A549 (cell line): Measurements from ENCODE around the gene RASL10B. TPM values are rescaled to one million over a fixed set of nuclear protein-coding genes. Genes with fewer than 3 reads are reported as not detected.

Experiments used
- ATAC-seq, 2 experiments: fragments of 200-7000 bp in 1 of 2; fragments of >200 bp in 1 of 2; cut with Nextera tagmentation in 1 of 2; cut with Tn5 transposase in 1 of 2; 3 replicates each; pipeline versions ENCODE4 v1.8.0 to v1.9.1; 2018 to 2020; ENCODE audit warnings: mild to moderate bottlenecking in 1 of 2, moderate library complexity in 1 of 2
- CTCF ChIA-PET: fragments of 300-600 bp; sonication (Branson Sonifier 250); formaldehyde crosslinking; extraction: SDS; loops from one replicate; lab custom pipeline; 2021; ENCODE audit warnings: antibody characterized with exemption, inconsistent platforms; lab: Yijun Ruan, JAX
- POLR2A ChIA-PET: fragments of 350-600 bp; formaldehyde crosslinking; extraction: SDS; loops from one replicate; lab custom pipeline; 2021; ENCODE audit warnings: antibody characterized with exemption, inconsistent platforms; lab: Yijun Ruan, JAX
- DNase-seq, 2 experiments: peaks; one replicate each; pipeline versions ENCODE4 v3.0.0 to v3.0.0-alpha.2; 2011 to 2016; ENCODE audit warnings: low read depth in 1 of 2, low spot score in 1 of 2
- FAIRE-seq: peaks from 2 replicates; lab custom pipeline; 2011; peaks lifted over from hg19 to GRCh38; lab: Jason Lieb, UNC
- H3K27ac ChIP-seq, 2 experiments: fragments of >200 bp; sonication (Bioruptor Twin); formaldehyde crosslinking; 3 replicates each; pipeline ENCODE4 v1.5.1; 2016 to 2017
- H3K4me1 ChIP-seq: fragments of >200 bp; sonication (Bioruptor Twin); formaldehyde crosslinking; 3 replicates; pipeline ENCODE4 v1.6.1; 2016
- H3K4me2 ChIP-seq: fragments of >200 bp; sonication (Bioruptor Twin); formaldehyde crosslinking; 3 replicates; pipeline ENCODE4 v1.6.1; 2016
- H3K4me3 ChIP-seq: fragments of >200 bp; sonication (Bioruptor Twin); formaldehyde crosslinking; 3 replicates; pipeline ENCODE4 v1.5.1; 2016
- H3K9me3 ChIP-seq: fragments of >200 bp; sonication (Bioruptor Twin); formaldehyde crosslinking; 3 replicates; pipeline ENCODE4 v1.6.1; 2016
- CBX2 ChIP-seq: fragments of 200-600 bp; sonication (generic); IDR thresholded peaks from 2 replicates; pipeline ENCODE4 v1.6.1; 2016; ENCODE audit warnings: low read depth, mild to moderate bottlenecking, borderline replicate concordance
- CHD4 ChIP-seq: fragments of 200-600 bp; sonication (generic); IDR thresholded peaks from 2 replicates; pipeline ENCODE4 v1.6.1; 2016; ENCODE audit warnings: antibody characterized with exemption, mild to moderate bottlenecking, borderline replicate concordance
- FOSL2 ChIP-seq, 2 experiments: fragments of 450-650 bp in 1 of 2; fragments of >200 bp in 1 of 2; sonication (Bioruptor Twin) in 1 of 2; formaldehyde crosslinking; IDR thresholded peaks; 2 replicates each; pipeline versions ENCODE4 v1.5.0 to v1.6.1; 2016 to 2020; ENCODE audit warnings: mild to moderate bottlenecking in 1 of 2, moderate library complexity in 1 of 2
- FOXS1 ChIP-seq: fragments of 250-450 bp; sonication (Bioruptor Pico); IDR thresholded peaks from 2 replicates; pipeline ENCODE4 v1.5.0; 2020; ENCODE audit warnings: mild to moderate bottlenecking, moderate library complexity
- HEYL ChIP-seq: fragments of 250-450 bp; sonication (Bioruptor Pico); IDR thresholded peaks from 2 replicates; pipeline ENCODE4 v1.8.0; 2021; ENCODE audit warnings: mild to moderate bottlenecking, moderate library complexity
- HOXB5 ChIP-seq: fragments of 250-450 bp; sonication (Bioruptor Pico); IDR thresholded peaks from 2 replicates; pipeline ENCODE4 v1.5.0; 2020; ENCODE audit warnings: mild to moderate bottlenecking, moderate library complexity
- MAFK ChIP-seq: fragments of 450-650 bp; IDR thresholded peaks from 2 replicates; pipeline ENCODE4 v1.6.1; 2014; ENCODE audit not compliant: partially characterized antibody
- NFE2L2 ChIP-seq: fragments of 150-350 bp; conservative IDR thresholded peaks from 2 replicates; pipeline ENCODE4 v1.6.1; 2014; ENCODE audit warnings: low read length
- NR3C1 ChIP-seq: fragments of >200 bp; sonication (Bioruptor Twin); formaldehyde crosslinking; IDR thresholded peaks from 3 replicates; pipeline ENCODE4 v1.6.1; 2017
- PHF8 ChIP-seq: fragments of 200-600 bp; sonication (generic); IDR thresholded peaks from 2 replicates; pipeline ENCODE4 v1.6.1; 2016; ENCODE audit warnings: low read depth, mild to moderate bottlenecking, antibody characterized with exemption, moderate library complexity, borderline replicate concordance
- POLR2AphosphoS2 ChIP-seq: conservative IDR thresholded peaks from 2 replicates; pipeline ENCODE4 v1.6.1; 2012; ENCODE audit warnings: low read length, improper control_type of control experiment, inconsistent platforms
- SMC3 ChIP-seq: fragments of >200 bp; sonication (Bioruptor Twin); formaldehyde crosslinking; IDR thresholded peaks from 3 replicates; pipeline ENCODE4 v1.6.1; 2018; ENCODE audit warnings: inconsistent platforms
- WGBS: methylation state at CpG from one replicate; pipeline ENCODE4 v1.1.6; 2017; ENCODE audit errors: missing lambda C conversion rate; 5-methylcytosine and 5-hydroxymethylcytosine counted together
- polyA plus RNA-seq, 4 experiments: library from polyadenylated mRNA; depleted of rRNA in 3 of 4; stranded (reverse); fragments of >200 nt; fragmentation: RNase III in 1 of 4; extraction: RNeasy Plus Mini Kit Qiagen cat#74134 plus additional on column Dnase treatment in 1 of 4; gene quantifications; 2 replicates in 3 of 4; 3 replicates in 1 of 4; pipeline ENCODE4 v1.2.3, GENCODE V29; 2011 to 2017
- TF ChIP-seq, protein P1 (sequence below): IDR thresholded peaks from 2 replicates; pipeline ENCODE4 v1.6.1; 2012
- TF ChIP-seq, protein P2 (sequence below): fragments of 150-350 bp; IDR thresholded peaks from 2 replicates; pipeline ENCODE4 v1.6.1; 2014; ENCODE audit warnings: low read depth, mild to moderate bottlenecking, low read length
- TF ChIP-seq, protein P3 (sequence below): fragments of 250-450 bp; sonication (Bioruptor Pico); IDR thresholded peaks from 2 replicates; pipeline ENCODE4 v1.5.0; 2020; ENCODE audit warnings: low read depth, mild to moderate bottlenecking, moderate library complexity
- TF ChIP-seq, protein P4 (sequence below): fragments of 450-650 bp; IDR thresholded peaks from 2 replicates; pipeline ENCODE4 v1.6.1; 2014; ENCODE audit warnings: antibody characterized with exemption
- TF ChIP-seq, protein P5 (sequence below): IDR thresholded peaks from 2 replicates; pipeline ENCODE4 v1.6.1; 2012
- TF ChIP-seq, protein P6 (sequence below): fragments of >200 bp; sonication (Bioruptor Twin); formaldehyde crosslinking; IDR thresholded peaks from 2 replicates; pipeline ENCODE4 v1.6.1; 2016

The RASL10B gene
- polyA plus RNA-seq, 2 of the 4 experiments (the other 2 are of a cell fraction): 0.05 to 0.26 TPM

DNA sequence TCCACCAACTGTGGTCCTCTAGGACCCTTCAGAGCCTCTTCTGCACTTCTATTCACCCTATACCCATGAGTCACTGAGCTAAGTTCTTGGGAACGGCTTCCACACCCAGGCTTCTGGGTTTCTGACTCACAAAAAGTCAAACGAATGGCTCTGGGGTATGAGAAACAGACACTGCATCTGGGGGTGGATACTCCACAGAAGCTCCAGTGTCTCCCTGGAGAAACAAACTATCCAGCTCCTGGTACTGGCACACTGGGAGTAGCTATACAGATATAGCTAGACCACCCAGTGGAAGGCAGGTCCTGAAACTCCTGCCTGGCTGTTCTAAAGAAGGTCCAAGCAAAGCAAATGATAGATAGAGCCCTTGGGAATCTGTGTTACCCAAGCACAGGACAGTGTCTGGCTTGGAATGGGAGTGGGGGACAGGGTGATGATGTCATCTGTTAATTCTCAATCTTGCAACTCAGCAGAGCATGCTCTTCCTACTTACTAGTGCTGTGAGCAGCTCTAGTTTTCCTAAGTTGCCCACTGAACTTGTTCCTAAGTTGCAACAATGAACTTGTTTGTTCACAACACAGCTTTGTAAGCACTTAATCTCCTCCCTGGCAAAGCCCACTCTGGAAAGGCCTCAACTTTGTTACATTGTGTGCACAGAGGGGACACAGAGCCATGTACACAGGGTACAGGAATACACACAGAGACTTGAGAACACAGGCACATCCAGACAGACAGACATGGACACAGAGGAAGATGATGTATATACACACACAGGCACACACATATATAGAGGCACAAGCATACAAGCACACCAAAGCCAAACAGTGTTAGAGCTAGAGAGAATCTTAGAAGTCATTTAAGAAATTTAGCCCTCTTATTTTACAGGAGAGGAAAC, 57.3 kb downstream of the RASL10B start (continued):
- TF ChIP-seq, protein P1, sequence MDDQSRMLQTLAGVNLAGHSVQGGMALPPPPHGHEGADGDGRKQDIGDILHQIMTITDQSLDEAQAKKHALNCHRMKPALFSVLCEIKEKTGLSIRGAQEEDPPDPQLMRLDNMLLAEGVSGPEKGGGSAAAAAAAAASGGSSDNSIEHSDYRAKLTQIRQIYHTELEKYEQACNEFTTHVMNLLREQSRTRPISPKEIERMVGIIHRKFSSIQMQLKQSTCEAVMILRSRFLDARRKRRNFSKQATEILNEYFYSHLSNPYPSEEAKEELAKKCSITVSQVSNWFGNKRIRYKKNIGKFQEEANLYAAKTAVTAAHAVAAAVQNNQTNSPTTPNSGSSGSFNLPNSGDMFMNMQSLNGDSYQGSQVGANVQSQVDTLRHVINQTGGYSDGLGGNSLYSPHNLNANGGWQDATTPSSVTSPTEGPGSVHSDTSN: no peak

DNA sequence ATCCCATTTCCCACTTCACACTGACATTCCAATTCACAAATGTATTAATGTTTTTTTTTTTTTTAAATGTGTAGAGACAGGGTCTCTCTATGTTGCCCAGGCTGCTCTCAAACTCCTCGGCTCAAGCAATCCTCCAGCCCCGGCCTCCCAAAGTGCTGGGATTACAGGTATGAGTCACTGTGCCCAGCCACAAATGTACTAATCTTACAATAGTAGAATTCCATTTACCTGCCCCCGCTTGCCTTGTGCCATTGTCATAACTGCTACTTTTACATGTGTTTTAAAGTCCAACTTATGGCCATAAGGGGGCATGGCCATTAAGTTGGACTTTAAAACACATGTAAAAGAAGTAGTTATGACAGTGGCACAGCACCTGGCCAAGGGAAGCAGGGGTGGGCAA, 59.4 kb downstream of the RASL10B start:
- 84% methylated on average over 3 of the region's 3 CpGs for whole genome bisulfite sequencing
- no peak for TF ChIP-seq FOSL2 (IDR thresholded peaks at IDR 0.05)
- TF ChIP-seq FOSL2 (CRISPR knock-in tag; IDR thresholded peaks at IDR 0.05): 0 out of 2 replicates have a peak, but pooled peaks have one; percentile 16
- TF ChIP-seq POLR2AphosphoS2: no peak
- ChIA-PET POLR2A (no interaction called here), CTCF (interaction anchor here (10.3 to 30.3 kb wide), 2 partner anchors 16 to 22 kb away, joined by 170 to 2039 read pairs; partner anchors contain the start of genes C17orf50, GAS2L2 and TAF15)
- DNase-seq: no peak
- Histone ChIP-seq H3K4me2 (no peak overlapping the region), H3K4me1 (peaks cover 51% of the 10 kb centered on the region), H3K27ac (peak overlapping the region; percentile 0 to 53; a peak in 3 of 6 replicates), H3K9me3 (no peaks in the 10 kb centered on the region), H3K4me3 (no peak overlapping the region)
- ATAC-seq: no peak
- FAIRE-seq: no peak

DNA sequence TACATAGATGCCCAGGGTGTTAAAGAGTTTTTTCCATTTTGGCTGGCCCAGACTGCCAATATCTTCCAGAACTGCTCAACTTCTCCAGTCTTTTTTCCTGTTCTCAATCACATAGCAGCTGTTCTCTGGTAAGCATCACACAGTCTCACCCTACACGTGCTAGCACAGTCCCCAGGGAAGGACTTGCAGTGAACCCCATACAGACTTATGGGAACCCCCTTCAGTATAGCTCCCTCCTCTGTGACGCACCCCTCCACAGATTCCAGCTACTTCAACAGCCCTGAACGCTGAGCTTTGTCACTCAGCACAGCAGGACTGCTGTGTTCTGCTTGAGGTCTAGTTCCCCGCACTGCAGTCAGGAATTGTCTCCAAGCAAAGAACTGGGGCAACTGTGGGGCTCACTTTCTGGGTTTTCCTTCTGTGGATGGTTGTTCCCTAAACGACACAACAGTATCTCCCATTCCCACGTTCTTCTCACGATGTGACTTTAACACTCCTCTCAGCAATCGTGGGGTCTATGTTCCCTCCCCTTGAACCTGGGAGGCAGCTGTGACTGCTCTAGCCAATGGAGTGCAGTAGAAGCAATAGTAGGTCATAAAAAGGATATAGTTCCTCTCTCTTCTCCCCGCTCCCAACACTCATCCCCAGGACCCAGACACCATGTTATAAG, 60.4 kb downstream of the RASL10B start:
- no peak overlapping the region for H3K4me2 ChIP-seq
- ATAC-seq: no peak
- DNase-seq: no peak
- 70% methylated on average over 9 of the region's 9 CpGs for WGBS
- H3K27ac ChIP-seq: peak overlapping the region in 1 of 2 experiments; percentile 53; a peak in 3 of 6 replicates
- H3K4me1 ChIP-seq: peaks cover 44% of the 10 kb centered on the region
- POLR2A ChIA-PET: no interaction called here
- no peak for FAIRE-seq
- CTCF ChIA-PET: interaction anchor here (10.3 to 30.3 kb wide), 2 partner anchors 15 to 23 kb away, joined by 170 to 2039 read pairs; partner anchors contain the start of genes C17orf50, GAS2L2 and TAF15
- TF ChIP-seq, protein P2, sequence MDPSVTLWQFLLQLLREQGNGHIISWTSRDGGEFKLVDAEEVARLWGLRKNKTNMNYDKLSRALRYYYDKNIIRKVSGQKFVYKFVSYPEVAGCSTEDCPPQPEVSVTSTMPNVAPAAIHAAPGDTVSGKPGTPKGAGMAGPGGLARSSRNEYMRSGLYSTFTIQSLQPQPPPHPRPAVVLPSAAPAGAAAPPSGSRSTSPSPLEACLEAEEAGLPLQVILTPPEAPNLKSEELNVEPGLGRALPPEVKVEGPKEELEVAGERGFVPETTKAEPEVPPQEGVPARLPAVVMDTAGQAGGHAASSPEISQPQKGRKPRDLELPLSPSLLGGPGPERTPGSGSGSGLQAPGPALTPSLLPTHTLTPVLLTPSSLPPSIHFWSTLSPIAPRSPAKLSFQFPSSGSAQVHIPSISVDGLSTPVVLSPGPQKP: no peak
- TF ChIP-seq FOSL2 (IDR thresholded peaks at IDR 0.05): no peak
- TF ChIP-seq FOSL2 (CRISPR knock-in tag; IDR thresholded peaks at IDR 0.05): no peak
- TF ChIP-seq MAFK: no peak
- TF ChIP-seq NR3C1: no peak
- TF ChIP-seq CBX2: no peak
- TF ChIP-seq, protein P3, sequence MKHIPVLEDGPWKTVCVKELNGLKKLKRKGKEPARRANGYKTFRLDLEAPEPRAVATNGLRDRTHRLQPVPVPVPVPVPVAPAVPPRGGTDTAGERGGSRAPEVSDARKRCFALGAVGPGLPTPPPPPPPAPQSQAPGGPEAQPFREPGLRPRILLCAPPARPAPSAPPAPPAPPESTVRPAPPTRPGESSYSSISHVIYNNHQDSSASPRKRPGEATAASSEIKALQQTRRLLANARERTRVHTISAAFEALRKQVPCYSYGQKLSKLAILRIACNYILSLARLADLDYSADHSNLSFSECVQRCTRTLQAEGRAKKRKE: no peak
- TF ChIP-seq, protein P4, sequence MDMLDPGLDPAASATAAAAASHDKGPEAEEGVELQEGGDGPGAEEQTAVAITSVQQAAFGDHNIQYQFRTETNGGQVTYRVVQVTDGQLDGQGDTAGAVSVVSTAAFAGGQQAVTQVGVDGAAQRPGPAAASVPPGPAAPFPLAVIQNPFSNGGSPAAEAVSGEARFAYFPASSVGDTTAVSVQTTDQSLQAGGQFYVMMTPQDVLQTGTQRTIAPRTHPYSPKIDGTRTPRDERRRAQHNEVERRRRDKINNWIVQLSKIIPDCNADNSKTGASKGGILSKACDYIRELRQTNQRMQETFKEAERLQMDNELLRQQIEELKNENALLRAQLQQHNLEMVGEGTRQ: no peak
- TF ChIP-seq HEYL (CRISPR knock-in tag): no peak
- TF ChIP-seq, protein P5, sequence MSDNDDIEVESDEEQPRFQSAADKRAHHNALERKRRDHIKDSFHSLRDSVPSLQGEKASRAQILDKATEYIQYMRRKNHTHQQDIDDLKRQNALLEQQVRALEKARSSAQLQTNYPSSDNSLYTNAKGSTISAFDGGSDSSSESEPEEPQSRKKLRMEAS: no peak
- TF ChIP-seq, protein P1: no peak
- no peak for TF ChIP-seq CHD4
- no peak for TF ChIP-seq PHF8
- TF ChIP-seq SMC3: no peak
- no peak for TF ChIP-seq NFE2L2
- TF ChIP-seq HOXB5: no peak
- TF ChIP-seq FOXS1 (CRISPR knock-in tag): no peak
- TF ChIP-seq, protein P6, sequence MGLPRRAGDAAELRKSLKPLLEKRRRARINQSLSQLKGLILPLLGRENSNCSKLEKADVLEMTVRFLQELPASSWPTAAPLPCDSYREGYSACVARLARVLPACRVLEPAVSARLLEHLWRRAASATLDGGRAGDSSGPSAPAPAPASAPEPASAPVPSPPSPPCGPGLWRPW: no peak
- no peak overlapping the region for H3K4me3 ChIP-seq
- no peaks in the 10 kb centered on the region for H3K9me3 ChIP-seq
